Measurements from ENCODE around the gene CFAP58. TPM values are rescaled to one million over a fixed set of nuclear protein-coding genes. Genes with fewer than 3 reads are reported as not detected.

CFAP58 gene
- polyA plus RNA-seq, 3 donors: 0.16 TPM; not detected in 2

GRCh38 chr10:104318810-104319741, 34.6 kb upstream of the CFAP58 start:
- peak overlapping the region in 1 of 2 donors; percentile 35 for H3K4me3 Mint-ChIP-seq
- Histone ChIP-seq H3K79me2 (ENCODE audit: insufficient read depth, low read length) (peaks cover 100% of the 10 kb centered on the region), H3K9me3 (replicated peaks in 1 of 2; ENCODE audit: control insufficient read depth in 1 of 2, insufficient read depth in 1 of 2, low read length in 2 of 2) (no peaks in the 10 kb centered on the region), H4K20me1 (ENCODE audit: insufficient read depth, low read length) (peaks cover 100% of the 10 kb centered on the region), H3K9ac (ENCODE audit: insufficient read depth, low read length, poor library complexity, severe bottlenecking) (no peak overlapping the region), H3K27me3 (ENCODE audit: control insufficient read depth in 2 of 2, insufficient read depth in 2 of 2, low read length in 2 of 2) (no peaks in the 10 kb centered on the region), H3K4me3 (replicated peaks in 1 of 3; ENCODE audit: low read depth in 2 of 3, low read length in 3 of 3) (no peak overlapping the region), H3K4me2 (replicated peaks; ENCODE audit: extremely low read depth, low read length, poor library complexity, severe bottlenecking) (peak overlapping the region; percentile 26), H3K36me3 (replicated peaks in 1 of 2; ENCODE audit: control insufficient read depth in 1 of 2, insufficient read depth in 2 of 2, low read length in 2 of 2) (peaks cover 23 to 43% of the 10 kb centered on the region in 2 donors), H3K27ac (ENCODE audit: low read depth in 1 of 2, low read length in 2 of 2) (peak overlapping the region; percentile 14 to 39), H3K4me1 (ENCODE audit: control insufficient read depth in 1 of 2, insufficient read depth in 2 of 2, low read length in 2 of 2) (peaks cover 57 to 65% of the 10 kb centered on the region in 2 donors), H2AFZ (ENCODE audit: insufficient read depth, low read depth, low read length, poor library complexity, severe bottlenecking) (no peak overlapping the region)
- peaks cover 45 to 73% of the 10 kb centered on the region in 2 donors for H3K36me3 Mint-ChIP-seq
- DNase-seq: peak in 1 of 3 donors; percentile 40
- no peak for TF ChIP-seq CTCF (IDR thresholded peaks at IDR 0.05)
- 74% methylated on average over 14 of the region's 19 CpGs for WGBS (ENCODE audit: insufficient coverage)
- peaks cover 70% of the 10 kb centered on the region for H3K4me1 Mint-ChIP-seq
- intact Hi-C loops (cut with micrococcal nuclease): no loop called here
- peak overlapping the region; percentile 67 to 87 (median 79) for H3K27ac Mint-ChIP-seq
- peaks cover 0 to 2% (median 0%) of the 10 kb centered on the region in 7 donors for H3K9me3 Mint-ChIP-seq
- H3K27me3 Mint-ChIP-seq (ENCODE audit: low read depth in 3 of 3): peaks cover 0 to 1% (median 0%) of the 10 kb centered on the region in 3 donors

- intact Hi-C loops (cut with micrococcal nuclease): loop anchor here (10.0 kb wide), 1 partner anchor 66 kb away; the partner anchor contains the start of gene GSTO1 (in 2 of the 2)
- peak overlapping the region in 1 of 2 donors; percentile 86 for H3K27ac ChIP-seq (ENCODE audit: low read depth in 1 of 2, low read length in 2 of 2)
- H3K9me3 Mint-ChIP-seq: peaks cover 0 to 2% (median 0%) of the 10 kb centered on the region in 7 donors
- H3K36me3 ChIP-seq (replicated peaks in 1 of 2; ENCODE audit: control insufficient read depth in 1 of 2, insufficient read depth in 2 of 2, low read length in 2 of 2): peaks cover 2 to 22% of the 10 kb centered on the region in 2 donors
- peaks cover 100% of the 10 kb centered on the region for H4K20me1 ChIP-seq (ENCODE audit: insufficient read depth, low read length)
- peaks cover 100% of the 10 kb centered on the region for H3K79me2 ChIP-seq (ENCODE audit: insufficient read depth, low read length)
- H3K4me3 Mint-ChIP-seq: peak overlapping the region in 1 of 2 donors; percentile 4
- H3K27ac Mint-ChIP-seq: peak overlapping the region; percentile 77 to 100 (median 98)
- peak overlapping the region in 1 of 3 experiments; percentile 65 for H3K4me3 ChIP-seq (replicated peaks in 1 of 3; ENCODE audit: low read depth in 2 of 3, low read length in 3 of 3)
- no peak for TF ChIP-seq CTCF (IDR thresholded peaks at IDR 0.05)
- H2AFZ ChIP-seq (ENCODE audit: insufficient read depth, low read depth, low read length, poor library complexity, severe bottlenecking): no peak overlapping the region
- peaks cover 91% of the 10 kb centered on the region for H3K4me1 Mint-ChIP-seq
- H3K9me3 ChIP-seq (replicated peaks in 1 of 2; ENCODE audit: control insufficient read depth in 1 of 2, insufficient read depth in 1 of 2, low read length in 2 of 2): no peaks in the 10 kb centered on the region
- H3K27me3 Mint-ChIP-seq (ENCODE audit: low read depth in 3 of 3): peaks cover 0 to 4% (median 0%) of the 10 kb centered on the region in 3 donors
- peaks cover 30 to 62% of the 10 kb centered on the region in 2 donors for H3K36me3 Mint-ChIP-seq
- H3K4me1 ChIP-seq (ENCODE audit: control insufficient read depth in 1 of 2, insufficient read depth in 2 of 2, low read length in 2 of 2): peaks cover 79 to 86% of the 10 kb centered on the region in 2 donors
- no peak overlapping the region for H3K9ac ChIP-seq (ENCODE audit: insufficient read depth, low read length, poor library complexity, severe bottlenecking)
- peak overlapping the region; percentile 72 for H3K4me2 ChIP-seq (replicated peaks; ENCODE audit: extremely low read depth, low read length, poor library complexity, severe bottlenecking)
- WGBS (ENCODE audit: insufficient coverage): 50% methylated on average over 3 of the region's 6 CpGs
- DNase-seq: no peak
- no peaks in the 10 kb centered on the region for H3K27me3 ChIP-seq (ENCODE audit: control insufficient read depth in 2 of 2, insufficient read depth in 2 of 2, low read length in 2 of 2)
Measured at GRCh38 chr10:104321226-104321625, 32.4 kb upstream of the CFAP58 start.
